A172 (cell line): ENCODE data around the gene KLHL14. TPM values are rescaled to one million over a fixed set of nuclear protein-coding genes. Genes with fewer than 3 reads are reported as not detected.

Experiments used
- DNase-seq: peaks from one replicate; pipeline ENCODE4 v3.0.0-alpha.2; 2015; ENCODE audit warnings: low spot score
- total RNA-seq: library from RNA; depleted of rRNA; stranded (reverse); fragments of >200 nt; shearing (Covaris generic); gene quantifications from 2 replicates; pipeline ENCODE4 v1.2.3, GENCODE V29; 2014

The KLHL14 gene
- total RNA-seq, 1 experiment from 2014 or later = not detected

DNA sequence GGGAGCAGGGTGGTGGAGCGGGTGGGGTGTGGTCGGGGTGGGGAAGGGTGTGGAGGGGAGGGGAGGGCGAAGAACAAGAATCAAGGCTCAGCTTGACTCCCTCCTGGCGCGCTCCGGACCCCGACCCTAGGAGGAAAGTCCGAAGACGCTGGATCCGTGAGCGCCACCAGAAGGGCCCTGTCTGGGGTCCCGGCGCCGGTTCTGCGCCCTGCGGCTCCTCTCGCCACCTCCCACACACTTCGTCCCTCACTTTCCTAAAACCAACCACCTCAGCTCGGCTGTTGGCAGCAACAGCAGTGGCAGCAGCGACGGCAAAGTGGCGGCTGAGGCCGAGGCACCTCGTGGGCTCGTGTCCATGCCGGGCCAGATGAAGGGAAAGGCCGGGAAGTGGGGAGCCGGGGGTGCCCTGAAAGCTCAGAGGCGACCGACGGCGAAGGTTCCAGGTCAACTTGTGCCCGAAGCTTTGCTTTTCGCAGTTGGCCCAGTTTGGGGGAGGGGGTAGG lies 2.1 kb downstream of the KLHL14 start:
- no peak for DNase-seq

DNA sequence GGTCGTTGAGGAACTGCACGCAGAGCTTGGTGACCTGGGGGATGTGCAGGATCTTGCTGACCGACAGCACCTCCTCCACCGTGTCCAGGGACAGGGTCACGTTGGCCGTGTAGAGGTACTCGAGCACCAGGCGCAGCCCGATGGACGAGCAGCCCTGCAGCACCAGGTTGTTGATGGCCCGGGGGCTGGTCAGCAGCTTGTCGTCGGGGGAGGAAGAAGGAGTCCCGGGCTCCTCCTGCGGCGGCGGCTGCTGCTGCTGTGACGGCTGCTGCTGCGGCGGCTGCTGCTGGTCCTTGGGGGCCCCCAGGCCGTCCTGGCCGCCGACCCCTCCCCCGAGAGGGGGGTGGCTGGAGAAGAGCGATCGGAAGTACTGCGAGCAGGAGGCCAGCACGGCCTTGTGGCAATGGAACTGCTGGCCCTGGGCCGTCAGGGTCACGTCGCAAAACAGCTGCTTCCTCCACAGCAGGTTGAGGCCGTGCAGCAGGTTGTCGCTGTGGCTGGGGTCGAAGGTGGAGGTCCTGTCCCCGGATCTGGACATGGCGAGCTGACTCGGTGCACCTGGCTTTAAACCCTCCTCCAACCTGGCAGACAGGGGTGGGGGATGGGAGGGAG lies 2.7 kb downstream of the KLHL14 start:
- no peak for DNase-seq

DNA sequence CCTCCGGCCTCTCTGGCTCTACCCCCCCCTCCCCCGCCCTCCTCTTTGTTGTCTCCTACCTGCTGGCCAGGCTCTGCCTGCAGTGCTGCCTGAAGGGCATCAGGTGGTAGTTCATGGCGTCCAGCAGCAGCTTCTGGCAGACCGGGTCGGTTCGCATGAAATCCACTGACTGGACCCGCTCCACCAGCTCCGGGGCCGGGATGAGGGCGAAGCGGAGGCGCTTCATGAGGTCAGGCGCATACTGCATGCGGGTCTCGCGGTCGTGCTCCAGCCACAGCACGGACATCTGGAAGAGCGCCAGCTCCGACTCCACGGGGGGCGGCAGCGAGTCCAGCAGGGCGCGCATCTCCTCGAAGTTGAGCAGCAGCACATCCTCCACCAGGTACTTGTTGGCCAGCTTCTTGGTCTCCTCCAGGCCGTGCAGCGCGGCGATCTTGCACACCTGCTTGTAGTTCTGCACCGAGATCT lies 3.2 kb downstream of the KLHL14 start:
- no peak for DNase-seq

DNA sequence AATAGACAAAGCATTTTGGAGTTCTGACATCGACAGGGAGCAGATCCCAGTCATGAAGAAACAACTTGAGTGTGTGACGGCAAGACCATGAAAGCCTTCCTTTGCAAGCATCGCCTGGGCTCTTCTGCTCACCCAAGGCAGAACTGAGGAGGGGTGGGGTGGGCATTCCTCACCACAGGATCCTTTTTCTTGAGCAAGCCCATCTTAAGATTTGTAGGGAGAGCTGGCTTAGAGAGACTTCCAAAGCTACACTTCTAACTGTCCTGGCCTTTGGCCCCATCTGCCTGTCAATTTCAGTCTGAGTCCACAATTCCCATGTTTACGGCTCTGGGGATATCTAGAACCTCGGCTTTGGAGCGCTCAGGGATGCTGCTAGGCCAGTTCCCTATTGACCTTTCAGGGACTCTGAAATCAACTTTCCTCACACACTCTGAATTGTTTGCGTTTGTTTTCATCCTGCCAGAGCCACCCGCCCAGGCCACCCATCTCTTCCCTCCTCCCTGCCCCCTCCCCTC lies 3.7 kb downstream of the KLHL14 start:
- DNase-seq = no peak

DNA sequence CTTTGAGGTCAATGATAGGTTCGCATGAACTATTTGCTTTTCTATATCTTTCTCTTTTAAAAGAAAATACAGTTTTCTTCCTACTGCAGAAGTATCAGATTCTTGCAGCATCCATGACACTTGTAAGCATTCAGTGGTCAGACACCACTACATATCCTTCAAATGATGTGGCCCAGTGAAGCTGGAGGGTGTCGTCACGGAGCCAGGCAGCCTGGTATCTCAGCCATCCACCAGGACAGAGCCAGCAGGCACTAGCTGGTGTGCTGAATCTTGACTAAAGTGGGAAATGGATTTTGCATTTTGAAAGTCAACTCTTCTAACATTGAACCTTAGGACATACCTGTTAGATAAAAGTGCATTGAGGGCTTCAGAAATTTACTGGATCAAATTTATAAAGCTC lies 5.4 kb downstream of the KLHL14 start:
- no peak for DNase-seq

DNA sequence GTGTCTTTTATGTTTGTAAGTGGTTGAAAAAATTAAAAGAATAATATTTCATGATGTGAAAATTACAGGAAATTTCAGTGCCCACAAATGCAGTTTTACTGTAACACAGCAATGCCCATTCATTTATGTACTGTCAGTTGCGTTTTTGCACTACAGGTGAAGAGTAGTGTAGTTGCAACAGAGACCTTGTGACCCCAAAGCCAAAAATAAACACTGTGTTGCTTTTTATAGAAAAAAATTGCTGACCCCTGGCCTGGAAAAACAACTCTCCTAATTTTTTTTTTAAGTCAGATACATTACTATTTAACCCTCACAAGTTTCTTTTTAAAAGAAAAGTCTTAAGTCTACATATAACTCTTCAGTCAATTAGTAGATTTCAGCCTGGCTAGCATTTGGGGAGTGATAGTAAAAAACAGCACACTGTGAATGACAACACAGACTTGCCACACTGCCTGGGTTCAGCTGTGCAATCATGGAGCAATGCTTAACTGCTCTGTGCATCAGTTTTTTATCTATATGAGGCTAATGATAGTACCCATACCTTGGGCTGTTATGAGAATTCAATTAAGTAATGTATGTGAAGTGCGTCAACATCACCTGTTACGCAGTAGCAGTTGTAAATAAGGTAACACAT lies 8.1 kb downstream of the KLHL14 start:
- no peak for DNase-seq

DNA sequence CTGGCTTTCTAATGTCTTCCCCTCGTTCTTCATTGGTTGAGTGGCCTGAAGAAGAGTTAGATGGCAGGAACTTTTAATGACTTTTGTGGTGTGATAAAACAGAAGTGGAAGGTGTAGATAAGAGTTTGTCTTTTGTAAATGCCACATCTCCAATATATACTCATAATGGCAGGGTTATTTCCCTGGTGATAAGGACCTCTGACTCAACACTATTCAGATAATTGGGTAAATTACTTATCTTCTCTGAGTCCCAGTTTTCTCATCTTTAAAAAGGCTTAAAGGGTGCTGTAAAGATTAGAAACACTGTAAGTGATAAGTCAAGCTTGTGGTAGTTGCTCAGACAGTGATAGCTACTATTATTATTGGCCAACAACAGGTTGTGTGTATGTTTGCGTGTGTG lies 9.5 kb downstream of the KLHL14 start:
- DNase-seq = no peak

DNA sequence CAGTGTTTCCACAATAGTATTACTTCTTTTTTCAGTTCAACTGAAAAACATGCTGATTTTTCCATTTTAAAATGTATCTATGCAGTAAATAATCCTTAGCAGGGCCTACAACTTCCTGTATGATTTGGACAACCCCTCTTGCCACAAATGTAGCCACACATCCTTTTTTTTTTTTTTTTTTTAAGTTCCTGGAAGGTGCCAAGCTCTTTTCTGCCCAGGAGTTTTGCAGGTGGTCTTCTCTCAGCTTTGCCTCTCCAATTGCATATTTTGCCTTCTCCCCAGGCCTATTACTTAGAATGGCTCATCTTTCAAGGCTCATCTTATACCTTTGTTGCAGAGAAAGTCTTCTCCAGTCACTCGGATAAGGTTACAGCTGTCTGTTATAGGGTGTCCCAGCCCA lies 11.6 kb downstream of the KLHL14 start:
- no peak for DNase-seq

DNA sequence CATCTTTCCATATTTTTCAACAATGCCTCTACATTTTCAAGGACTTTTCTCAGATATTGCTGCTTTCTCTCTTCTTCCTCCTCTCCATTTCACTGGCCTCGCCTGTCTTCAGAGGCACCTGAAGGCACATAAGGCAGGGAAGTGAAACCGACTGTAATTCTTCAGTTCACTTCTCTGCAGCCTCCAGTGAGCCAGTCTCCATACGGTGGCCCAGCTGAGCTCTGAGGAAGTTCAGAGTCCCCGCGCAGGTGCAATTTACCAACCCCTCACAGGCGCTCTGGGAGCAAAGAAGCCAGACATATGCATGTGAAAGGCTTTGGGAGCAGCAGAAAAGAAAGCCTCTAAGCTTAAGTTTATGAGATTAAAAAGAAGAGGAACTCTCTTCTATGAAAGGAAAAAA lies 12.4 kb downstream of the KLHL14 start:
- DNase-seq = no peak

DNA sequence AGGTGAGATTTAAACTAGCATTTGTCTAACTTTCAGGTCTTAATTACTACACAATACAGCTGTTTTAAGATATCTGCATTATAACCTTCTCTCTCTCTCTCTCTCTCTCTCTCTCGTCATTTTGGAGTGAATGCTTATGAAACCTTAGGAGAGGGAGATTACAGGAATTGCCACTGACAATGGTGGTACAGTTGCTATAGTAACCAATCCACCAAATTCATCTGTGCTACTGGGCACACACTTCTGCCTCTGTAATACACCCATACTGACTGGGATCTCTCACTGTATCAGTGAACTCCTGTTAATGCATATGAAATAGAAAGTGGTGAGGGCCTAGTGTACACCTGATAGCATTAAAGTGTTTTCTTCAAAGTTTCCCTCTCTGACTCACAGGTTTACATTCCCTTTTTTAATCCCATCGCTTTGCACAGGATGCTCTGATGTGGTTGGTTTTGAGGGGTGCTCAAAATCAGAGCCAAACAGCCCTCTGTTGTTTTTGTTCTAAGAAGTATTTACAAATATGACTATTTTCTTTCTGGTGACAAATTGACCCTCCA lies 13.1 kb downstream of the KLHL14 start:
- no peak for DNase-seq

DNA sequence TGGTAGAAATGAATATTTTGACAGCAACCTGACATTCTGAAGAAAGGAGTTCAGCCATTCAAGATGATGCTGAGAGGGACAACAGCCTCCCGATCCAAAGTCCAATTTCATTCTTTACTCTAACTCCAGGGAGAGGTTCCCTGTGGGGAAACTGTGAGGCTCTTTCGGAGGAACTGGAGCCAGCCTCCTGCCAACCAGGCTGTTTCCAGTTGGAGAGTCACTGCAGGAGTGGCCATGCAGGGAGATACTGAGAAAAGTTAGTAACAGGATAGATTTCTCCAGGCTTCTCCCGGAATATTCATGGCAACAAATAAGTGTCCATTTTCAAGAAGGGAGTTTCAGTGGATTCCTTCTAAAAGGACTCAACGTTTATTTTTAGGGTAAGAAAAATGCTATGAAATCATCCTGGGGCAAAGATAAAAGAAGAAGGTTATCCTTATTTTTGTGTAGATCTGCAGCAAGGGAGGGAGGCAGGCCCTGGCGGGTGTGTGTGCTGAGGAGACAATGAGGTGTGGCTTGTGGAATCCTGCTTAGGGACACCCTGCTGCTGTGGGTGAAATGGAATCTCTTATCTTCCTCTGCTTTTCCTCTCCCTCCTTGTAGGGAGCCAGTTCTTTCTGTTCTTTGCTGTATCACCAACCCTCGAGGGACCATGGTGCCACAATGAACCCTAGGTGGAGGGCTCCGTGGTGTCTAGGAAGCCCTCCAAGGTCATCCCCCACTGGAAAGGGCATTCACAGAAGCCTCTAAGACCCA lies 18.1 kb downstream of the KLHL14 start:
- DNase-seq = no peak

DNA sequence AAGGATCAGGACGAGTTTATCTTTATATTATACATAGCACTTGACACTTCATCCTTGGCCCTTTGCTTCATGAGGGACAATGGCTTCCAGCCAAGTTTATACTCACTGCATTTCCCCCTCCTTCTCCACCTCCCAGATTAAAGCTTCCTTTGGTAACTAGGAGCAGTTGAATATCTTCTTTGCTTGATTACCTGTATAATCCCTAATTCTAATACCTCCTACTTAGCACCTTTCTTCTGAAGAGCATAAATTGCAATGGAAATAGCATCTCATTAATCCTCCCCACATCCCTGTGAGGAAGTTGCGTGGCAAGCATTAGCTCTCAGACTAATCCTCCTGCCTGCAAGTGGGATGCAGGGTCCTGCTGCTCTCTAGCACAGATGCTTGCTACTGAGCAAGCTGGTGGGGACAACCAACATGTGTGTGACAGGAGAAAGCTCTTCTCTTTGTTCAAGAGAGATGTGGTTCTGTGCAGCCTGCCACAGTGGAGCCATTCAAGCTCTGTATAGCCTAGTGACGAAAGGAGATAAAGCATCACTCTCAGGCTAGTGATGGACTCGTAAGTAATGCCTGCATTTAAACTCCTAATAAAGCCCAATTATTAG lies 19.1 kb downstream of the KLHL14 start:
- no peak for DNase-seq

DNA sequence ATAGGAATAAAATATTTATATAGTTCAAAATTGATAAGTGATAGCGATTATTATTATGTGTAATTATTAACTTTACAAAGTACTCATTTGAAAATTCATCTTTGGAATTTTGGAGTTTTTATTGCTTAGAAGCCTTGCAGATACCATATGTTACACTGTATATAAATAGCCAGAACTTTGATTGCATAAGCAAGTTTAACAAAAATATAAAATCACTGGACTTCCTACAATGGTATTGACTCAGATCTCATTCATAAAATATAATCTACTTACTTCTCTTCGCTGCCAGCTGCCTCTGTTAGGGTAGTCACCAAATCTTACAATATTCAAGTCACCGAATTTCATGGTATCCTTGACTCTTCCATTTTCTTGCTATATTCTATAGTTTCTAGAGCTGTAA lies 22.5 kb downstream of the KLHL14 start:
- DNase-seq = no peak

DNA sequence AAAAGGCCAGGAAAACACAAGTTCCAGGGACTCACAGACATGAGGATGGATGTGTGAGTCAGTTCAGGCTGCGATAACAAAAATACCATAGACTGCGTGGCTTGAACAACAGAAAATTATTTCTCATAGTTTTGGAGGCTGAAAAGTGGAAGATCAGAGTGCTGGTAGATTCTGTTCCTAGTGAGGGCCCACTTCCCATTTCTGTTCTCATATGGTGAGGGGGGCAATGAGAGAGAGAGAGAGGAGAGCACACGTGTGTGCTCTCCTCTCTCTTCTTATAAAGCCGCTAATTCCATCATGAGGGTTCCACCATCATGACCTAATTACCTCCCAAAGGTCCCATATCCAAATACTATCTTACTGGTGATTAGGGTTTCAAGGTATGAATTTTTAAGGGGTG lies 23.0 kb downstream of the KLHL14 start:
- no peak for DNase-seq

DNA sequence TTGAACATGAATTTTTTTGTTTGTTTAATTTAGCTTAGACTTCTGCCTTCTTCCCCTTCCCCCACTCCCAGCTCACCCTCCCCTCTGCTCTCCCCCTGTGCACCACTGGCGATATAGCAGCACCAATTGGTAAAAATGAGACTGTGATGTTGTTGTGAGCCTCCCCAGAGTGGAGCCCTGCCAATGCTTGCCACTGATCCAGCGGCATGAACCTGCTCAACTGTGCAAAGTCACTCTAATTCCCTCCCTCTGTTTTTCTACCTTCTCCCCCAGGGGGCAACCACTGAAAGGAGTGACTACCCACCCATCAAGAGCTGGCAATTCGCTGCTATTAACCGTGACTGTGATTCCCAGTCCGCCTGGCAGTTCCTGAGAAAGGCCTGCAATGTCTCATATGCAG lies 30.2 kb downstream of the KLHL14 start:
- DNase-seq = no peak

DNA sequence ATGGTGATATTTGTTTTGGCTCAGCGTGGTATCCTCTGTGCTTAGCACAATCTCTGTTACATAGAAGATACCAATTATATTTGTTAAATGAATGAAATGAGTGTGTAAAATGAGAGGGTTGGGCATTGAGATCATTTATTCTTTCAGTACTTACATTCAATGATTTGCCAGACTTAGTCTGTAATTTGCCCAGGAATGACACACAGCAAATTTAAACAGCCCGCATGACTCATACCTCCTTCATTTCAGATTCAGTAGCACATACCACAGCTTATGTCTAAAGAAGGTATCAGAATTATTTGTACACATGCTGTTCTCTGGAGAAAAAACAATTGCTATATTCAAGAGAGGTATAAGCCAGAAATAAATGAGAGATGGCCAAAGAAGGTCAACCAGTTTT lies 37.0 kb downstream of the KLHL14 start:
- DNase-seq = peak; percentile 19

DNA sequence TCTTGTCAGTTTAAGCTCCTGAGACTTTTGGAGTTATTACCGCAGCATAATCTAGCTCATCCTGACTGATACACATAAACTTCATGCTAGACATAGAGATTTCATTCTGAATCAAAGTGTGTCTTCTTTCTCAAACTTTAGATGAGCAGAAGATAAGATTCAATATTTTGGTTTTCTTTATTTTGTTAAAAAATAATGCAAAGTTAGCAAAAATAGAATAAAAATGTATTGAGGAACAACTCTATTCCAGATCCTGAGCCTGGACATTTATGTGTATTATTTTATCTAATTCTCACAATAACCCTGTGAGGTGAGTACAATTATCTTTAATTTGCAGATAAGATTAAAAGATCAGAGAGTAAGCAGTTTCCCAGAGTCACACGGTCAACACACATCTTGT lies 38.4 kb downstream of the KLHL14 start:
- DNase-seq = no peak

DNA sequence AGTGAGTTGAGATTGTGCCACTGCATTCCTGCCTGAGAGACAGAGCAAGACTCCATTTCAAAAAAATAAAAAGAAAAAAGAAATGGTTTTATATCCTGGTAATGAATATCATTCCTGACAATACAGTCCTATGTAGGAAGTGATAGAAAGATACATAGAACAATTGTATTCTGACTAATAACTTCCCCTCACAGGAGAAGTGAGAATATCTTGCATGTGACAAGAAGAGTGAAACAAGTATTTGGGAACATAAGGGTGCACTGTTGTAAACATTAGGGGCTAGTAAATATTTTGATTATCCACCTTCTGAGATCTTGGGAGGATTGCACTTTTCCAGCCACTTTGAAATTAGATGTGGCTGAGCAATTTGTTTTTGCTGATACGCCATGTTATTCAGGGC lies 40.7 kb downstream of the KLHL14 start:
- DNase-seq = no peak

DNA sequence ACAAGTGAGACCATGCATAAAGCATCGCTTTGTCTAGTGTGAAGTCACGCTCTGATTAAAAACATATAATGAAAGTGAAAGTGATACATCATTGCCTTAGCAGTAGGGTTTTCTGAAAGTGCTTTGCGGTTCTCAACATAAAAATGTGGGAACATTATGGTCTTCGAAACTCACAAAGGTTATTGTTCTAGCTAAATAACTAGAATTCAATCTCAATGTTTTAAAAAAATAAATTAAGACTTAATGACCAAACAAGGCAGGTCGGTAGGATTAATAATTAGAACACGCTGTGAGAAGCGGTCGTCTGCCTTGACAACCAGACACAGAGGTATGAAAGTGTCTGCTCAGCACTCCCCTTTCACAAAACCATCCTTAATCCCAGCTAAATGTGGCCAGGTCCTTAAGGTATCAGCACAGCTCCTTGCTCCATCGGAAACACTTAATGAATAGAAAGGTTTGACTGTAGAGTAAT lies 42.2 kb downstream of the KLHL14 start:
- DNase-seq = peak; percentile 21

DNA sequence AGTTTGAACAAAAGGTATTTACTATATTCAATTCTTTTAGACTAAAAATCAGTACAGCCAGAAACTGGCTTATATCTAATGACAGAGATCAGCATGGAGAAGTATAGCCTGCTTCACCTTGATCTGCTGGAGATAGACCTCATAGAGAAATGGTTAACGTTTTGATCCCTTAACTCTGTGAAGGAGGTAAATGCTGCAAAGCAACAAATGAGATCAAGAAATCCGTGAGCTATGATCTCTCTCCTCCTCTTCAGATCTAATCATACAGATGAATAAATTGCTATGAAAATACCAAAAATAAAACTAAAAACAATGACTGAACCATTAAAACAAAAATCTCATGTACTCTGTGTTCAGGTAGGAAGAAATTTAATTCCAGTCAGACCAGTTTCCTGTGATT lies 42.8 kb downstream of the KLHL14 start:
- no peak for DNase-seq

DNA sequence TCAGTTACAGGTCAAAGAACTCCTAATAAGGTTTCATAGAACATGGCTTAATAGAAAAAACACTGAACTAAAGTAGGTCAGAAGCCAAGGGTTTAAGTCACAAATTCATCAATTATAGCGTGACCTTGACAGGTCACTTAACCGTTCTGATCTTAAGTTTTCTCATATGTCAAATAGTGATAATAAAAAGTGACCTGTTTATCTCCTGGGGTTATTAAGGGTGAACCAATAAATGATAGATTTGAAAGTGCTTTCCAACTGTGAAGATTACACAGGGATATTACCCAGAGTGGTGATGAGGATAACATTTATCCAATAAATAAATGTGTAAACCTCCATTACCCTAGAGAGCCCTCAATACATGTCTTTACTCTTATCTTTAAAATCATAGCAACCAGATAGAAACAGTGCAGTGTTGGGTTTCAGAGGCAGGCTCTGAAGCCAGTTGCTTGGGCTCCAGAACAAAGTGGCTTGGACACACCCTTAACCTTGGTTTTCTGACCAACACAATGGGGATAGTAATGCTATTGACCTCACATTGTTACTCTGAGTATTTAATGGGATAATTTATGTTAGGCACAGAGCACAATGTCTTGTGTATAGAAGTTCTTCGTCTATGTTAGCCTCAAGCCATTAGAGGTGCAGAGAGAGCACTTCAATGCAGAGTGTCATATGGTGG lies 48.6 kb downstream of the KLHL14 start:
- DNase-seq = no peak
